Lung (tissue), 12 donors: ENCODE results near the gene GLO1. TPM values are rescaled to one million over a fixed set of nuclear protein-coding genes. Genes with fewer than 3 reads are reported as not detected.

Source experiments
- ATAC-seq: fragments of 200-7000 bp; cut with Tn5 transposase; one replicate; pipeline ENCODE4 v1.9.1; 2020; ENCODE audit warnings: moderate number of reproducible peaks; ENCODE audit not compliant: insufficient read depth, low FRiP score
- DNase-seq, 3 donors: peaks; one replicate each; pipeline ENCODE4 v3.0.0-alpha.2; 2013 to 2017
- H3K27ac ChIP-seq, 2 donors: one replicate each; pipeline ENCODE4 v1.5.1; 2013; ENCODE audit warnings: mild to moderate bottlenecking in 2 of 2, moderate library complexity in 2 of 2, control low read depth in 1 of 2, inconsistent platforms in 1 of 2, low read depth in 1 of 2, low read length in 1 of 2
- H3K27me3 ChIP-seq, 3 donors: one replicate each; pipeline ENCODE4 v1.5.1; 2013; ENCODE audit warnings: low read length in 2 of 3; ENCODE audit not compliant: control insufficient read depth in 3 of 3, insufficient read depth in 3 of 3
- H3K36me3 ChIP-seq, 4 donors: one replicate each; pipeline ENCODE4 v1.5.1; 2013; ENCODE audit warnings: low read length in 4 of 4, mild to moderate bottlenecking in 1 of 4, moderate library complexity in 1 of 4; ENCODE audit not compliant: control insufficient read depth in 4 of 4, insufficient read depth in 4 of 4
- H3K4me1 ChIP-seq, 5 donors: one replicate each; pipeline ENCODE4 v1.5.1; 2013; ENCODE audit warnings: low read length in 5 of 5, mild to moderate bottlenecking in 2 of 5, moderate library complexity in 1 of 5; ENCODE audit not compliant: control insufficient read depth in 5 of 5, insufficient read depth in 5 of 5
- H3K4me3 ChIP-seq: one replicate; pipeline ENCODE4 v1.5.1; 2013; ENCODE audit warnings: mild to moderate bottlenecking, control low read depth, moderate library complexity
- H3K9ac ChIP-seq, 2 donors: one replicate each; pipeline ENCODE4 v1.5.1; 2013; ENCODE audit warnings: low read length in 2 of 2, control low read depth in 1 of 2; ENCODE audit not compliant: insufficient read depth in 1 of 2
- H3K9me3 ChIP-seq, 4 donors: one replicate each; pipeline ENCODE4 v1.5.1; 2013; ENCODE audit warnings: low read length in 3 of 4, mild to moderate bottlenecking in 1 of 4, moderate library complexity in 1 of 4; ENCODE audit not compliant: control insufficient read depth in 4 of 4, insufficient read depth in 3 of 4
- CTCF ChIP-seq: IDR thresholded peaks from 2 replicates; pipeline ENCODE4 v1.5.1; 2012; ENCODE audit warnings: mild to moderate bottlenecking; ENCODE audit errors: control extremely low read depth, extremely low read depth
- WGBS, 2 donors: extraction: QIAGEN DNeasy Blood & Tissue Kit; methylation state at CpG; one replicate each; pipeline ENCODE4 v1.1.7; 2013; 5-methylcytosine and 5-hydroxymethylcytosine counted together
- polyA plus RNA-seq, 2 donors: library from polyadenylated mRNA; stranded (reverse); fragments of 200-250 nt; gene quantifications; one replicate each; pipeline ENCODE4 v1.2.1, GENCODE V29; 2013
- total RNA-seq, 2 donors: library from RNA; depleted of rRNA in 1 of 2; stranded (reverse); fragments of >200 nt in 1 of 2; gene quantifications; one replicate each; pipeline ENCODE4 v1.2.1, GENCODE V29; 2014 to 2021
- donor health status: control.
- donor health status: control.
- donor health status: Bipolar disorder and iron deficiency.
- donor health status: healthy.
- donor health status: DM: yes; HTN: yes; CAD: no.

GLO1 gene
- total and polyA plus RNA-seq, 4 donors, result 54.9 to 131 (median 89.3) TPM

DNA sequence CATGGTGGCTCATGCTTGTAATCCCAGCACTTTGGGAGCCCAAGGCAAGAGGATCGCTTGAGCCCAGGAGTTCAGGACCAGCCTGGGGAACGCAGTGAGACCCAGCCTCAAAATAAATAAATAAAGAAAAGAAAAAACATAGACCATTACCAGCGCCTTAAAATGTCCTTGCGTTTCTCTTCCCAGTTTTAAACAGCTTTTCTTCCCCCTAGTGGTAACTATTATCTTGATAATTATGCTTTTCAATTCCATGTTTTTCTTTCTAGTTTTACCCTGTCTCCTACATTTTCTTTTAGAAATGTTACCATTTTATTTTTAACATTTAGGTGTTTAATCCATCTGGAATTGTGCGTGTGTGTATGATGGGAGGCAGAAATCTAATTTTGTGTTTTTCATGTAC is 36.6 kb upstream of the GLO1 start:
- Histone ChIP-seq H3K27me3 (no peaks in the 10 kb centered on the region), H3K27ac (no peak overlapping the region), H3K9ac (no peak overlapping the region), H3K9me3 (no peaks in the 10 kb centered on the region), H3K4me1 (peaks cover 0 to 21% (median 1%) of the 10 kb centered on the region in 5 donors), H3K4me3 (no peak overlapping the region), H3K36me3 (no peaks in the 10 kb centered on the region)
- ATAC-seq (no peak), DNase-seq (peak in 2 of 3 donors; percentile 23 to 51)
- TF ChIP-seq CTCF, result no peak
- 59 to 61% methylated on average over 5 of the region's 5 CpGs for WGBS, 2 donors

- Histone ChIP-seq H3K27me3 (no peaks in the 10 kb centered on the region), H3K4me3 (no peak overlapping the region), H3K4me1 (peaks cover 0 to 21% (median 1%) of the 10 kb centered on the region in 5 donors), H3K9ac (no peak overlapping the region), H3K36me3 (no peaks in the 10 kb centered on the region), H3K9me3 (no peaks in the 10 kb centered on the region), H3K27ac (no peak overlapping the region)
- DNase-seq, result peak; percentile 66 to 91 (median 84)
- no peak for ATAC-seq
- TF ChIP-seq CTCF, result no peak
- WGBS, 2 donors, result 58 to 71% methylated on average over 3 of the region's 3 CpGs
Observed at GRCh38 chr6:38738261-38738660, 35.3 kb upstream of the GLO1 start.

DNA sequence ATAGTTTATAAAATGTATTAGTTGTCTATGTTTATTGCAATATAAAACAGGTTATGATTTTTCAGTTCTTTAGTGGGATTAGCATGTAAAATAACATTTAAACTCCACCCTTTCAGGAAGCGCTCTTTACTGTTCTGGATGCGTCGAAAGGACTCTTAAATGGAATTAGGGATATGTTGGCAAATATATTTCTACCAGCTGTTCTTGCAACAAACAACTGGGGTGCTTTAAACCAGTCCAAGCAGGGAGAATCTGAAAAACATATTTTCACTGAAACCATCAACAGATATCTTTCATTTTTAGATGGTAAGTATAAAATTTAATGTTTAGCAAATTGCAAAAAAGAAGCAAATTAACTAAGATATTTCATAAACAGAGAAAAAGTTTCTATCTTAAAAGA is 34.0 kb upstream of the GLO1 start:
- Histone ChIP-seq H3K9ac (no peak overlapping the region), H3K27me3 (no peaks in the 10 kb centered on the region), H3K4me3 (no peak overlapping the region), H3K9me3 (no peaks in the 10 kb centered on the region), H3K36me3 (no peaks in the 10 kb centered on the region), H3K4me1 (peaks cover 0 to 21% (median 1%) of the 10 kb centered on the region in 5 donors), H3K27ac (no peak overlapping the region)
- no peak for TF ChIP-seq CTCF
- WGBS, 2 donors, result 83 to 88% methylated on average over 3 of the region's 3 CpGs
- peak in 2 of 3 donors; percentile 66 to 82 for DNase-seq
- ATAC-seq, result no peak
